ENCODE measurements around the gene FMO1. TPM values are rescaled to one million over a fixed set of nuclear protein-coding genes. Genes with fewer than 3 reads are reported as not detected.

FMO1 gene
- polyA plus RNA-seq, 2 of the 4 experiments (the other 2 are of a cell fraction), result not detected

GRCh38 chr1:171310661-171311087, 62.4 kb downstream of the FMO1 start:
- 0 out of 3 replicates have a peak, but pooled peaks cover 3% of the 10 kb centered on the region for H3K4me1 ChIP-seq
- ChIA-PET CTCF (no interaction called here), POLR2A (no interaction called here)
- WGBS (ENCODE audit: missing lambda C conversion rate), result 31% methylated on average over 3 of the region's 3 CpGs
- no peaks in the 10 kb centered on the region; the same call in 2 of the 3 replicates for H3K9me3 ChIP-seq
- H3K27ac ChIP-seq, result no peak overlapping the region
- H3K4me3 ChIP-seq, result no peak overlapping the region
- no peak overlapping the region for H3K4me2 ChIP-seq
- ATAC-seq (no peak), DNase-seq (ENCODE audit: low read depth in 1 of 2, low spot score in 1 of 2) (no peak), FAIRE-seq (no peak)
- TF ChIP-seq EHMT2 (IDR thresholded peaks at IDR 0.05; ENCODE audit: low read depth), result no peak
- TF ChIP-seq KDM5A (IDR thresholded peaks at IDR 0.05), result no peak
- TF ChIP-seq REST (IDR thresholded peaks at IDR 0.05), result no peak
- TF ChIP-seq EP300 (IDR thresholded peaks at IDR 0.05), result no peak
- TF ChIP-seq POLR2A (IDR thresholded peaks at IDR 0.05; ENCODE audit: low read length), result no peak
- no peak for TF ChIP-seq RARB (CRISPR knock-in tag; IDR thresholded peaks at IDR 0.05)
- TF ChIP-seq, protein P1, sequence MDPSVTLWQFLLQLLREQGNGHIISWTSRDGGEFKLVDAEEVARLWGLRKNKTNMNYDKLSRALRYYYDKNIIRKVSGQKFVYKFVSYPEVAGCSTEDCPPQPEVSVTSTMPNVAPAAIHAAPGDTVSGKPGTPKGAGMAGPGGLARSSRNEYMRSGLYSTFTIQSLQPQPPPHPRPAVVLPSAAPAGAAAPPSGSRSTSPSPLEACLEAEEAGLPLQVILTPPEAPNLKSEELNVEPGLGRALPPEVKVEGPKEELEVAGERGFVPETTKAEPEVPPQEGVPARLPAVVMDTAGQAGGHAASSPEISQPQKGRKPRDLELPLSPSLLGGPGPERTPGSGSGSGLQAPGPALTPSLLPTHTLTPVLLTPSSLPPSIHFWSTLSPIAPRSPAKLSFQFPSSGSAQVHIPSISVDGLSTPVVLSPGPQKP (IDR thresholded peaks at IDR 0.05; ENCODE audit: low read depth, low read length), result no peak
- no peak for TF ChIP-seq CEBPB (IDR thresholded peaks at IDR 0.05)
- no peak for TF ChIP-seq BHLHE40 (IDR thresholded peaks at IDR 0.05; ENCODE audit: low read depth, low read length)
- no peak for TF ChIP-seq KDM1A (IDR thresholded peaks at IDR 0.05; ENCODE audit: low read depth)

- WGBS (ENCODE audit: missing lambda C conversion rate), result 46% methylated on average over 8 of the region's 8 CpGs
- POLR2A ChIA-PET, result no interaction called here
- FAIRE-seq (no peak), DNase-seq (ENCODE audit: low read depth in 1 of 2, low spot score in 1 of 2) (no peak), ATAC-seq (no peak)
- H3K4me2 ChIP-seq, result no peak overlapping the region
- H3K4me1 ChIP-seq, result 0 out of 3 replicates have a peak, but pooled peaks cover 3% of the 10 kb centered on the region
- H3K4me3 ChIP-seq, result no peak overlapping the region
- CTCF ChIA-PET, result interaction anchor here (1.5 to 2.4 kb wide), 5 partner anchors 17 to 345 kb away, joined by 3 to 17 read pairs (median 12); no protein-coding TSS in a partner anchor
- H3K9me3 ChIP-seq, result no peaks in the 10 kb centered on the region; the same call in 2 of the 3 replicates
- TF ChIP-seq CEBPB (IDR thresholded peaks at IDR 0.05) (peak; percentile 45 to 63; a peak in 2 of 4 replicates), NPAS2 (CRISPR knock-in tag; IDR thresholded peaks at IDR 0.05; ENCODE audit: borderline replicate concordance) (no peak)
- H3K27ac ChIP-seq, result no peak overlapping the region
Observed at GRCh38 chr1:171311771-171312558, 63.7 kb downstream of the FMO1 start.

- TF ChIP-seq JUN (IDR thresholded peaks at IDR 0.05) (no peak), REST (IDR thresholded peaks at IDR 0.05) (peak; percentile 20; the same call in 1 of the 2 replicates), FOSL2 (IDR thresholded peaks at IDR 0.05) (no peak), FOSL2 (CRISPR knock-in tag; IDR thresholded peaks at IDR 0.05) (no peak), BHLHE40 (IDR thresholded peaks at IDR 0.05; ENCODE audit: low read depth, low read length) (no peak), ATOH8 (CRISPR knock-in tag; IDR thresholded peaks at IDR 0.05; ENCODE audit: low read depth) (no peak), PBX3 (IDR thresholded peaks at IDR 0.05) (no peak), E2F6 (IDR thresholded peaks at IDR 0.05; ENCODE audit: borderline replicate concordance, low read depth) (no peak), KDM5A (IDR thresholded peaks at IDR 0.05) (no peak)
- WGBS (ENCODE audit: missing lambda C conversion rate), result 20% methylated on average over 1 of the region's 1 CpG
- Histone ChIP-seq H3K4me2 (peak overlapping the region; percentile 76), H3K4me1 (0 out of 3 replicates have a peak, but pooled peaks cover 3% of the 10 kb centered on the region), H3K4me3 (no peak overlapping the region), H3K9me3 (no peaks in the 10 kb centered on the region; the same call in 2 of the 3 replicates), H3K27ac (no peak overlapping the region)
- FAIRE-seq (no peak), ATAC-seq (peak; percentile 5 to 45; a peak in 5 of 6 replicates), DNase-seq (ENCODE audit: low read depth in 1 of 2, low spot score in 1 of 2) (no peak)
- ChIA-PET CTCF (interaction anchor here (0.6 to 2.4 kb wide), 34 partner anchors 9 to 349 kb away, joined by 3 to 17 read pairs (median 4); partner anchors contain the start of gene FMO1), POLR2A (interaction anchor here (0.7 to 1.3 kb wide), 4 partner anchors 68 to 434 kb away, joined by 3 to 4 read pairs (median 4); no protein-coding TSS in a partner anchor)
Observed at GRCh38 chr1:171313319-171313834, 65.1 kb downstream of the FMO1 start.

All from A549 (cell line).